H9 (cell line): Measurements from ENCODE around the gene GFOD2. TPM values are rescaled to one million over a fixed set of nuclear protein-coding genes. Genes with fewer than 3 reads are reported as not detected.

ENCODE experiments used
- DNase-seq: peaks from one replicate; pipeline ENCODE4 v3.0.0-alpha.2; 2017
- H2AFZ ChIP-seq: one replicate; pipeline ENCODE4 v1.6.1; 2013; ENCODE audit warnings: mild to moderate bottlenecking, low read length, control low read depth, moderate library complexity
- H2AK5ac ChIP-seq: 2 replicates; pipeline ENCODE4 v1.6.1; 2013; ENCODE audit warnings: low read length, control low read depth, mixed read lengths; ENCODE audit not compliant: insufficient read length
- H2BK120ac ChIP-seq: one replicate; pipeline ENCODE4 v1.6.1; 2013; ENCODE audit warnings: low read depth, mild to moderate bottlenecking, low read length, control low read depth, inconsistent platforms; ENCODE audit not compliant: poor library complexity, severe bottlenecking
- H2BK12ac ChIP-seq: 2 replicates; pipeline ENCODE4 v1.6.1; 2013; ENCODE audit warnings: low read length, control low read depth, mixed read lengths, low read depth; ENCODE audit not compliant: insufficient read length
- H2BK15ac ChIP-seq: 2 replicates; pipeline ENCODE4 v1.6.1; 2013; ENCODE audit warnings: low read depth, low read length, control low read depth
- H2BK20ac ChIP-seq: one replicate; pipeline ENCODE4 v1.6.1; 2013; ENCODE audit warnings: low read depth, mild to moderate bottlenecking, low read length, control low read depth, inconsistent platforms; ENCODE audit not compliant: poor library complexity, severe bottlenecking
- H2BK5ac ChIP-seq: 2 replicates; pipeline ENCODE4 v1.6.1; 2013; ENCODE audit warnings: low read length, control low read depth, mixed read lengths; ENCODE audit not compliant: insufficient read length
- H3K14ac ChIP-seq: 2 replicates; pipeline ENCODE4 v1.6.1; 2013; ENCODE audit warnings: low read length, control low read depth; ENCODE audit not compliant: insufficient read depth
- H3K18ac ChIP-seq: 2 replicates; pipeline ENCODE4 v1.6.1; 2013; ENCODE audit warnings: low read depth, mild to moderate bottlenecking, mixed read lengths, low read length, control low read depth; ENCODE audit not compliant: insufficient read length
- H3K23ac ChIP-seq: 2 replicates; pipeline ENCODE4 v1.6.1; 2013; ENCODE audit warnings: low read length, control low read depth, mixed read lengths, low read depth; ENCODE audit not compliant: insufficient read length
- H3K23me2 ChIP-seq: 2 replicates; pipeline ENCODE4 v1.6.1; 2013; ENCODE audit warnings: low read depth, mild to moderate bottlenecking, mixed read lengths, low read length, control low read depth; ENCODE audit not compliant: insufficient read length, poor library complexity, severe bottlenecking
- H3K27ac ChIP-seq: 2 replicates; pipeline ENCODE4 v1.5.1; 2013; ENCODE audit warnings: low read length, control low read depth, mixed read lengths, low read depth; ENCODE audit not compliant: insufficient read length
- H3K27me3 ChIP-seq: 2 replicates; pipeline ENCODE4 v1.6.1; 2013; ENCODE audit warnings: low read length, control low read depth, inconsistent platforms; ENCODE audit not compliant: insufficient read depth
- H3K4ac ChIP-seq: 2 replicates; pipeline ENCODE4 v1.6.1; 2013; ENCODE audit warnings: low read depth, mild to moderate bottlenecking, control low read depth, inconsistent platforms, low read length, moderate library complexity
- H3K4me1 ChIP-seq: 2 replicates; pipeline ENCODE4 v1.6.1; 2013; ENCODE audit warnings: low read length, control low read depth, inconsistent platforms; ENCODE audit not compliant: insufficient read depth
- H3K4me2 ChIP-seq: 2 replicates; pipeline ENCODE4 v1.6.1; 2013; ENCODE audit warnings: low read length, control low read depth, mixed read lengths; ENCODE audit not compliant: insufficient read length, insufficient read depth
- H3K56ac ChIP-seq: 2 replicates; pipeline ENCODE4 v1.6.1; 2013; ENCODE audit warnings: low read depth, mild to moderate bottlenecking, mixed read lengths, low read length, control low read depth; ENCODE audit not compliant: insufficient read length
- H3K79me1 ChIP-seq: 2 replicates; pipeline ENCODE4 v1.6.1; 2013; ENCODE audit warnings: low read depth, mild to moderate bottlenecking, moderate library complexity, low read length, control low read depth, inconsistent platforms; ENCODE audit not compliant: insufficient read depth, poor library complexity, severe bottlenecking
- H3K79me2 ChIP-seq: 2 replicates; pipeline ENCODE4 v1.6.1; 2013; ENCODE audit warnings: low read length, control low read depth, inconsistent platforms; ENCODE audit not compliant: insufficient read depth
- H3K9ac ChIP-seq: 2 replicates; pipeline ENCODE4 v1.6.1; 2013; ENCODE audit warnings: low read length, control low read depth, mixed read lengths; ENCODE audit not compliant: insufficient read length; ENCODE audit errors: extremely low read depth
- H3K9me3 ChIP-seq: one replicate; pipeline ENCODE4 v1.6.1; 2013; ENCODE audit warnings: low read depth, low read length, inconsistent platforms; ENCODE audit not compliant: control insufficient read depth
- H3T11ph ChIP-seq: one replicate; pipeline ENCODE4 v1.6.1; 2013; ENCODE audit warnings: mild to moderate bottlenecking, low read length, control low read depth, inconsistent platforms
- H4K20me1 ChIP-seq: one replicate; pipeline ENCODE4 v1.6.1; 2013; ENCODE audit not compliant: control insufficient read depth, insufficient read length, insufficient read depth
- H4K5ac ChIP-seq: 2 replicates; pipeline ENCODE4 v1.6.1; 2013; ENCODE audit warnings: low read depth, mild to moderate bottlenecking, mixed read lengths, low read length, control low read depth; ENCODE audit not compliant: insufficient read length
- H4K8ac ChIP-seq: replicated peaks from 2 replicates; pipeline ENCODE4 v1.6.1; 2013; ENCODE audit warnings: low read length, control low read depth, mixed read lengths, low read depth; ENCODE audit not compliant: insufficient read length
- H4K91ac ChIP-seq: 2 replicates; pipeline ENCODE4 v1.6.1; 2013; ENCODE audit warnings: low read depth, mild to moderate bottlenecking, moderate library complexity, mixed read lengths, low read length, control low read depth; ENCODE audit not compliant: insufficient read length
- H3K27ac Mint-ChIP-seq, 3 experiments: 2 replicates in 2 of 3; 3 replicates in 1 of 3; pipeline ENCODE4 v1.8.0; 2020 to 2021; ENCODE audit warnings: mixed read lengths in 3 of 3, mild to moderate bottlenecking in 1 of 3, moderate library complexity in 1 of 3
- H3K27me3 Mint-ChIP-seq: 2 replicates; pipeline ENCODE4 v1.8.0; 2021; ENCODE audit warnings: low read depth, mild to moderate bottlenecking, moderate library complexity, mixed read lengths
- H3K36me3 Mint-ChIP-seq, 3 experiments: 2 replicates in 2 of 3; 3 replicates in 1 of 3; pipeline ENCODE4 v1.8.0; 2020 to 2021; ENCODE audit warnings: low read depth in 3 of 3, mixed read lengths in 3 of 3; ENCODE audit not compliant: insufficient read depth in 1 of 3
- H3K4me1 Mint-ChIP-seq, 2 experiments: 2 replicates each; pipeline ENCODE4 v1.8.0; 2020; ENCODE audit warnings: mixed read lengths in 2 of 2
- H3K4me3 Mint-ChIP-seq, 2 experiments: 2 replicates in 1 of 2; 3 replicates in 1 of 2; pipeline ENCODE4 v1.8.0; 2020 to 2021; ENCODE audit warnings: mild to moderate bottlenecking in 2 of 2, mixed read lengths in 2 of 2, moderate library complexity in 1 of 2
- H3K9me3 Mint-ChIP-seq, 2 experiments: 2 replicates in 1 of 2; 3 replicates in 1 of 2; pipeline ENCODE4 v1.8.0; 2020; ENCODE audit warnings: mild to moderate bottlenecking in 2 of 2, mixed read lengths in 2 of 2, moderate library complexity in 1 of 2
- CTCF ChIP-seq: fragments of 200-600 bp; sonication (generic); conservative IDR thresholded peaks from 3 replicates; pipeline ENCODE4 v1.8.0; 2021; ENCODE audit warnings: antibody characterized with exemption, mild to moderate bottlenecking
- WGBS: extraction: QIAGEN DNeasy Blood & Tissue Kit; methylation state at CpG from one replicate; pipeline ENCODE4 v1.1.7; 2013; ENCODE audit warnings: missing lambda C conversion rate, low lambda C conversion rate, mixed read lengths; ENCODE audit not compliant: insufficient read length; ENCODE audit errors: extremely low coverage; 5-methylcytosine and 5-hydroxymethylcytosine counted together
- total RNA-seq: library from RNA; stranded (reverse); gene quantifications from 2 replicates; pipeline ENCODE4 v1.2.1, GENCODE V29; 2021

Gene GFOD2
- total RNA-seq, 1 experiment from 2014 or later, result 21.8 TPM

DNA sequence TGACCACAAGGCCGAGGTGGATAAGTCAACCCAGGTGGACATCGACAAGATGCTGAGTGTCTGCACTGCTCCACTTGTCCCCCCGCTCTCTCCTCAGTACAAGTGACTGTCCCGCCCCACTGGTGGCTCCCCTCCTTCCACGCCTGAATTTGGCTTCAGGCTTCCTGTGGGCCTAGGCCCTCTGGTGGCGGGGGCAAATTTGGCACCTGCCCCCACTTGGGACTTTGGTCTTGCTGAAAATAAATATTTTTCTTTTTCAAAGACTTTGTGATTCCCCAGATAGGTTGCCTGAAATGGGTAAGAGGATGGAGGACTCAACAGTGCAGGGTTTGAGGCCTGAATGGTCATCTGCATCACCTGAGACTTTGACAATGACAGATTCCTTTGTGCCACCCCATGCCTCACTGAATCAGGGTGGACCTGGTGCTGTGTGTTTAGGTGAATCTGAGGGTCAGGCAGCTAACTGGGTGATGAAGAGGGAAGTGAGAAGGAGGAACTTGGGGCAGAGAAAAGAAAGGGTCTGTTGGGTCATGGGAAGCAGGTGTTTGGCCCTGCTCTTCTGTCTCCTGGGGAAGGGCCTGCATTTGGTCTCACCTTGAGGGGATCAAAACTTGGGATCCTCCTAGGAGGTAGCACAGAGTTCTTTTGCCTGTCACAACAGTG lies 50.5 kb downstream of the GFOD2 start:
- H3K27me3 ChIP-seq, result no peaks in the 10 kb centered on the region
- no peak overlapping the region for H4K8ac ChIP-seq
- Mint-ChIP-seq H3K9me3 (no peaks in the 10 kb centered on the region), H3K27ac (no peak overlapping the region), H3K4me1 (peaks cover 7 to 16% of the 10 kb centered on the region in 2 experiments; a peak in 3 of 4 replicates), H3K36me3 (peaks cover 0 to 7% (median 2%) of the 10 kb centered on the region in 3 experiments; a peak in 2 of 7 replicates), H3K27me3 (peaks cover 4% of the 10 kb centered on the region), H3K4me3 (peak overlapping the region in 1 of 2 experiments; percentile 22; a peak in 1 of 5 replicates)
- no peak overlapping the region for H2BK5ac ChIP-seq
- H2AFZ ChIP-seq, result no peak overlapping the region
- no peak overlapping the region for H3K4me2 ChIP-seq
- H3T11ph ChIP-seq, result no peak overlapping the region
- H3K14ac ChIP-seq, result no peak overlapping the region
- H3K79me1 ChIP-seq, result no peaks in the 10 kb centered on the region
- H2BK15ac ChIP-seq, result no peak overlapping the region
- no peak overlapping the region for H4K5ac ChIP-seq
- H3K23ac ChIP-seq, result no peak overlapping the region
- no peaks in the 10 kb centered on the region for H3K4me1 ChIP-seq
- no peak overlapping the region for H3K56ac ChIP-seq
- peaks cover 3% of the 10 kb centered on the region for H4K20me1 ChIP-seq
- no peaks in the 10 kb centered on the region for H3K79me2 ChIP-seq
- no peak overlapping the region for H3K9ac ChIP-seq
- H4K91ac ChIP-seq, result no peak overlapping the region
- peaks cover 3% of the 10 kb centered on the region for H3K23me2 ChIP-seq
- TF ChIP-seq CTCF, result 0 out of 3 replicates have a peak, but pooled peaks have one; percentile 19
- DNase-seq, result no peak
- H3K9me3 ChIP-seq, result no peaks in the 10 kb centered on the region
- no peak overlapping the region for H2BK120ac ChIP-seq
- no peak overlapping the region for H2BK12ac ChIP-seq
- no peak overlapping the region for H3K18ac ChIP-seq
- no peak overlapping the region for H3K27ac ChIP-seq
- H3K4ac ChIP-seq, result no peak overlapping the region
- no CpG with 5 or more reads among the region's 6 CpGs for WGBS
- no peak overlapping the region for H2BK20ac ChIP-seq
- no peak overlapping the region for H2AK5ac ChIP-seq
